ENCODE measurements around the gene NSMF.
"Not testable (repeated sequence)": the region's sequence is repeated elsewhere in the genome, so short reads cannot be mapped to it uniquely, and the experiment has no call there.

The NSMF gene

DNA sequence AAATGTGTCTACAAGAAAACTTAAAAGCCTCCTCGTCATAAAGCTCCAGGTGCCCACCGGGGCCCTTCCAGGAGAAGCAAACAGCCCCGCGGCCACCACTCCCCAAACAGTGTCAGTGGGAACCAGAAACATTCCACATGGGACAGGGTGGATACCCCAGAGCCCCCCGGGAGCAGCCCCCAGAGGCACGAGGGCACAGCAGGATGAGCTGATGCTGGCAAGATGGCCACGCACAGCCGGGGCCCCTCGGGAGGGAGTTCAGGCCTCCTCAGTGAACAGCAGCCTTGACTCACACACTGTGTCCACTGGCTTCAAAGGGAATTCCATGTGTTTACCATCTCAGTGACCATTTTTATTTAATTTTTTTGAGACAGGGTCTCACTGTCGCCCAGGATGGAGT is 46.7 kb downstream of the NSMF start:
- peaks cover 45% of the 10 kb centered on the region for H3K4me1 Mint-ChIP-seq
- peaks cover 10% of the 10 kb centered on the region for H3K27me3 Mint-ChIP-seq
- no peak overlapping the region for H3K27ac Mint-ChIP-seq
- no peak overlapping the region for H3K4me3 Mint-ChIP-seq
- no peak for ATAC-seq
- no peaks in the 10 kb centered on the region for H3K9me3 Mint-ChIP-seq
- H3K36me3 Mint-ChIP-seq: no peaks in the 10 kb centered on the region

DNA sequence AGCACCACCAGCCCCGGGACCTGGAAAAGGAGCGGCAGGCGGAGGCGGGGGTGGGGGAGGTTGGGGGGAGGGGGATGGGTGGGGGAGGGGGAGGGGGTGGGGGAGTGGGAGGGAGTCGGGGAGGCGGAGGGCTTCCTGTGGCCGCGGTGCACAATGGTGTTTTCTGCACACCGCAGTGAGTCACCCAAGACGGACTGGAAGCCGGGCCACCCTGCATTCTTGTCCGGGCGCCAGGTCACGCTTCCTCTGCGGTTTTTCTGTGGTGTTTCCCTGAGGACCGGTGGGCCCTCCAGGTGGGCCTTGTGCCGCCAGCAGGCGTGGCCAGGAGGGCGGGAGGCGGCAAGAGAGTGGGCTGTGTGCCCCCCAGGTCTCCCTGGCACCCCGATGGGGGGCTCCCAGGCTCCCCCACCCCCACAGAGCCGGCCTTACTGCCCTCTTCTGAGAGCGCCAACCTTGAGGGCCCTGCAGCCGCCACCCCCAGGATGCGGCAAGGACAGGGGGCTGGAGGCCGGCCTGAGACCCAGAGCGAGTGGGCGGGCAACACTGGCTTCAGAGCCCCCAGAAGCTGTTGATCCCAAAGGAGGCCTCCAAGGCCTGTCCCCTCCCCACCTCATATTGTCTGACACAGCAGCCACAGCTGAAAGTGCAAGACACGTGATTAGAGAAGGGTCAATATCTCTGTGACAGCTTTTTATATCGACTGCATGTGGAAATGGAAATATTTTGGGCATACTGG is 47.3 kb downstream of the NSMF start:
- Mint-ChIP-seq H3K9me3 (no peaks in the 10 kb centered on the region), H3K4me3 (peak overlapping the region; percentile 52), H3K27me3 (peaks cover 15% of the 10 kb centered on the region), H3K36me3 (no peaks in the 10 kb centered on the region), H3K4me1 (peaks cover 45% of the 10 kb centered on the region), H3K27ac (no peak overlapping the region)
- peak; percentile 55 for ATAC-seq

- ATAC-seq: no peak
- H3K4me3 Mint-ChIP-seq: peak overlapping the region; percentile 18
Observed at GRCh38 chr9:137411260-137411644, 47.9 kb downstream of the NSMF start.

GRCh38 chr9:137410891-137411249 is 48.3 kb downstream of the NSMF start:
- no peak overlapping the region for H3K27ac Mint-ChIP-seq
- peaks cover 51% of the 10 kb centered on the region for H3K4me1 Mint-ChIP-seq
- no peak overlapping the region for H3K4me3 Mint-ChIP-seq
- no peak for ATAC-seq
- H3K9me3 Mint-ChIP-seq: no peaks in the 10 kb centered on the region
- H3K36me3 Mint-ChIP-seq: no peaks in the 10 kb centered on the region
- H3K27me3 Mint-ChIP-seq: peaks cover 20% of the 10 kb centered on the region

More at GRCh38 chr9:137411260-137411644, 47.9 kb downstream of the NSMF start:
- Mint-ChIP-seq H3K4me1 (peaks cover 47% of the 10 kb centered on the region), H3K9me3 (no peaks in the 10 kb centered on the region), H3K27ac (no peak overlapping the region), H3K27me3 (peaks cover 16% of the 10 kb centered on the region), H3K36me3 (no peaks in the 10 kb centered on the region)

DNA sequence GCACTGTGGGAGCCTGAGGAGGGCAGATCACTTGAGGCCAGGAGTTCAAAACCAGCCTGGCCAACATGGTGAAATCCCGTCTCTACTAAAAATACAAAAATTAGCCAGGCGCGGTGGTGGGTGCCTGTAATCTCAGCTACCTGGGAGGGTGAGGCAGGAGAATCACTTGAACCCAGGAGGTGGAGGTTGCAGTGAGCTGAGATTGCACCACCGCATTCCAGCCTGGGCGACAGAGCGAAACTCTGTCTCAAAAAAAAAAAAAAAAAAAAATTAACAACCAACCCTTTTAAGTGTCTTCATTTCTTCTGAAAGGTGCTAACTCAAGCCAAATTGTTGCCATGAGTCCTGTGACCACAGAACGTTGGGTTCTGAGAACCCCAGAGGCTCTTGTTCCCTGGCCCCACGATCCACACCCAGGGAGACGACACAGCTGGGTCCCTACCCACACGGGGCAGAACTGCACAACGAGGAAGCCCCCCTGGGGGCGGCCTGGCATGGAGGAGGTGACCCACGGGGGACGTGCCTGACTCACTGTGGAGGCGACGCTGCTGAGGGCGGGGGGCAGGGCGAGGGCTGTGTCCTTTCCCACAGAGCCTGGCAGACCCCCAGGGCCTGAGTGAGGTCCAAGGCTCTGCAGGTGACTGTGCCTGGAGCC is 48.8 kb downstream of the NSMF start:
- H3K4me1 Mint-ChIP-seq: peaks cover 55% of the 10 kb centered on the region
- not testable (repeated sequence) for H3K27ac Mint-ChIP-seq, ATAC-seq, H3K36me3 Mint-ChIP-seq, H3K9me3 Mint-ChIP-seq, H3K4me3 Mint-ChIP-seq
- peaks cover 23% of the 10 kb centered on the region for H3K27me3 Mint-ChIP-seq

- H3K4me1 Mint-ChIP-seq: peaks cover 54% of the 10 kb centered on the region
Observed at GRCh38 chr9:137409515-137409914, 49.6 kb downstream of the NSMF start.

GRCh38 chr9:137408651-137409405 is 50.3 kb downstream of the NSMF start:
- Mint-ChIP-seq H3K27ac (no peak overlapping the region), H3K4me3 (no peak overlapping the region), H3K4me1 (peaks cover 48% of the 10 kb centered on the region), H3K27me3 (peaks cover 23% of the 10 kb centered on the region), H3K9me3 (no peaks in the 10 kb centered on the region), H3K36me3 (no peaks in the 10 kb centered on the region)
- ATAC-seq: no peak

More at GRCh38 chr9:137409515-137409914, 49.6 kb downstream of the NSMF start:
- no peak overlapping the region for H3K4me3 Mint-ChIP-seq
- H3K27me3 Mint-ChIP-seq: peaks cover 23% of the 10 kb centered on the region
- no peaks in the 10 kb centered on the region for H3K9me3 Mint-ChIP-seq
- H3K27ac Mint-ChIP-seq: no peak overlapping the region
- no peak for ATAC-seq
- H3K36me3 Mint-ChIP-seq: no peaks in the 10 kb centered on the region

- Mint-ChIP-seq H3K27ac (no peak overlapping the region), H3K4me1 (peaks cover 40% of the 10 kb centered on the region), H3K36me3 (peaks cover 9% of the 10 kb centered on the region), H3K4me3 (peak overlapping the region; percentile 67), H3K9me3 (no peaks in the 10 kb centered on the region), H3K27me3 (peaks cover 23% of the 10 kb centered on the region)
- ATAC-seq: peak; percentile 42
Observed at GRCh38 chr9:137407590-137408300, 51.4 kb downstream of the NSMF start.

- H3K27me3 Mint-ChIP-seq: peaks cover 23% of the 10 kb centered on the region
- H3K36me3 Mint-ChIP-seq: peaks cover 17% of the 10 kb centered on the region
- H3K4me1 Mint-ChIP-seq: peaks cover 41% of the 10 kb centered on the region
- H3K9me3 Mint-ChIP-seq: peaks cover 5% of the 10 kb centered on the region
- ATAC-seq: peak; percentile 76
- no peak overlapping the region for H3K27ac Mint-ChIP-seq
- H3K4me3 Mint-ChIP-seq: peak overlapping the region; percentile 26
Observed at GRCh38 chr9:137406876-137407589, 52.1 kb downstream of the NSMF start.

DNA sequence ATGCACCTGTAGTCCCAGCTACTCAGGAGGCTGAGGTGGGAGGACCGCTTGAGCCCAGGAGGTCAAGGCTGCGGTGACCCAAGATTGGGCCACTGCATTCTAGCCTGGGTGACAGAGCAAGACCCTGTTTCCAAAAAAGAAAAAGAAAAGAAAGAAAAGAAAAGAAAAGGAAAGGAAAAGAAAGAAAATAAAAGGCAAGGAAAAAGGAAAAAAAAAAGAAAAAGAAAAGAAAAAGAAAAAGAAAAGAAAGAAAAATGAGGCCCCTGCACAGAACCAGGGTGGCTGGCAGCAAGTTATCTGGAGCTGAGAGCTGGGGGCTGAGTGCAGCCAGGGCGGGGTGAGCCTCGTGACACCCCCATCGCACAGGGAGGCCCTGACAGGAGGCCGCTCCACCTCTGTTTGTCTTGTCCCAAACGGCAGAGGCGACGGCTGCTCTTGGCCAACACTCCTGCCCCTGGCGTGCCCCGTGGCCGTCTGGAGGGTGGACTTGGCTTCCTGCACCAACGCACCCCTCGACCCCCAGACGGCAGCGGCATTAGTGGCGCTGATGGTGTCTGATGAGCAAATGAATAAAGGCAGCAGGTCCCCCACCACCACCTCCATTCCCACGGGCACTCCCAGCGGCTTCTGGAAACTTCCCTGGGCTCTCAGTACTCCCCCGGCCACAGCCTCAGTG is 52.9 kb downstream of the NSMF start:
- Mint-ChIP-seq H3K27me3 (peaks cover 23% of the 10 kb centered on the region), H3K4me3 (peak overlapping the region; percentile 49), H3K9me3 (peaks cover 5% of the 10 kb centered on the region), H3K36me3 (peaks cover 20% of the 10 kb centered on the region), H3K4me1 (peaks cover 33% of the 10 kb centered on the region), H3K27ac (peak overlapping the region; percentile 26)
- no peak for ATAC-seq

DNA sequence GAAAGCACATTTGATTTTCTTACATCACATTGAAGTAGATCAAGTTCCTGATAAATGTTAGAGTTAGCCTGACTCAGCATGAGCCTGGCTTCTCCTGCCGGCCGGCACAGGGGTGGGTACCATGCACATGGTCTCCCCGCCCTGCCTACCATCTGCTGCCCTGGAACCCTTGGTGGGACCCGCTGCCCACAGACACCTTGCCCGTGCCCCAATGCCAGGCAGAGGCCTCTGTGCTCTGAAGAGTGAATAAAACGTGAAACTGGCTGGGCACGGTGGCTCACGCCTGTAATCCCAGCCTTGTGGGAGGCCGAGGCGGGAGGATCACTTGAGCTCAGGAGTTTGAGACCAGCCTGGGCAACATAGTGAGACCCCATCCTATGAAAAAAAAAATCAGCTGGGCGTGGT is 53.5 kb downstream of the NSMF start:
- H3K36me3 Mint-ChIP-seq: peaks cover 20% of the 10 kb centered on the region
- peaks cover 5% of the 10 kb centered on the region for H3K9me3 Mint-ChIP-seq
- no peak for ATAC-seq
- H3K4me1 Mint-ChIP-seq: peaks cover 32% of the 10 kb centered on the region
- H3K4me3 Mint-ChIP-seq: peak overlapping the region; percentile 49
- H3K27me3 Mint-ChIP-seq: peaks cover 23% of the 10 kb centered on the region
- peak overlapping the region; percentile 26 for H3K27ac Mint-ChIP-seq

DNA sequence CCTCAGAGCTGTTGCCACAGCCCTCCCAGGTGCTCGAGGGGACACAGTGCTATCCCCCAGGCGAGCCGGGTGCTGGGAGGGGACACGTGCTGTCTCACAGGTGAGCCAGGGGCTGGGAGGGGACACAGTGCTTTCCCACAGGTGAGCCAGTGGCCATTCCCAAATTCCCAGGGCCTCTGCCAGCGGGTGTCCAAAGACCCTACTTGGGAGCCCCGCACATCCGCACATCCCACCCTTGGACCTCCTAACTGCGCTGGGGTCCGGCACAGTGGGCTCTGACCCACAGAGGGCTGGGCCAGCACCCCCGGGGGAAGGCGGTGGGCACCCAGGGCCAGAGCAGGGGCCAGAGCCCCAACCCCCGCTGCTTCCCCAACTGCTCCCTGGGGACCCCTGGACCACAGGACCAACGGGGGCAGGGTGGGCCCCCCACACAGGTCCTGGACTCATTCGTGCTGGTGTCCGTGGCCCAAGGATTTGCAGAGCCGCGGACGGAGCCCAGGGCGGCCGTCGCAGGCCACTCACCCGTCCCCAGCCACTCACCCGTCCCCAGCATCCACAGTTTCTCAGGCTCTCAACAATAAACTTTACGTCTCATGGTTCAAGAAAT is 54.1 kb downstream of the NSMF start:
- no peak overlapping the region for H3K4me3 Mint-ChIP-seq
- H3K36me3 Mint-ChIP-seq: peaks cover 20% of the 10 kb centered on the region
- H3K9me3 Mint-ChIP-seq: peaks cover 5% of the 10 kb centered on the region
- no peak overlapping the region for H3K27ac Mint-ChIP-seq
- no peak for ATAC-seq
- H3K27me3 Mint-ChIP-seq: peaks cover 23% of the 10 kb centered on the region
- peaks cover 37% of the 10 kb centered on the region for H3K4me1 Mint-ChIP-seq

GRCh38 chr9:137403269-137403668 is 55.9 kb downstream of the NSMF start:
- Mint-ChIP-seq H3K27ac (no peak overlapping the region), H3K36me3 (peaks cover 26% of the 10 kb centered on the region), H3K27me3 (peaks cover 21% of the 10 kb centered on the region), H3K4me1 (peaks cover 42% of the 10 kb centered on the region), H3K4me3 (no peak overlapping the region), H3K9me3 (peaks cover 5% of the 10 kb centered on the region)
- ATAC-seq: no peak

DNA sequence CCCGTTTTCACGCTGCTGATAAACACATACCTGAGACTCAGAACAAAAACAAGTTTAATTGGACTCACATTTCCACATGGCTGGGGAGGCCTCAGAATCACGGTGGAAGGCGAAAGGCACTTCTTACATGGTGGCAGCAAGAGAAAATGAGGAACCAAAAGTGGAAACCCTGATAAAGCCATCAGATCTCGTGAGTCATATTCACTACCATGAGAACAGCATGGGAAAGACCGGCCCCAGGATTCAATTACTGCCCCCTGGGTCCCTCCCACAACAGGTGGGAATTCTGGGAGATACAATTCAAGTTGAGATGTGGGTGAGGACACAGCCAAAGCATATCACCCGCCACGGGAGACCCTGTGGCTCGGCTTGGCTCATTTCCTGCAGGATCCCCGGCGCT is 56.4 kb downstream of the NSMF start:
- ATAC-seq: no peak
- peaks cover 41% of the 10 kb centered on the region for H3K4me1 Mint-ChIP-seq
- peaks cover 16% of the 10 kb centered on the region for H3K27me3 Mint-ChIP-seq
- no peak overlapping the region for H3K27ac Mint-ChIP-seq
- no peak overlapping the region for H3K4me3 Mint-ChIP-seq
- H3K36me3 Mint-ChIP-seq: peaks cover 26% of the 10 kb centered on the region
- peaks cover 5% of the 10 kb centered on the region for H3K9me3 Mint-ChIP-seq
